Activated naive CD8-positive, alpha-beta T cell (primary cell): Measurements from ENCODE around the gene WASF2.
A peak's percentile ranks its signal among the peaks of the same experiment; 100 is the strongest.

Experiments used
- H3K27ac Mint-ChIP-seq: one replicate; pipeline ENCODE4 v1.8.0; 2021; ENCODE audit warnings: mixed read lengths
- H3K27me3 Mint-ChIP-seq: one replicate; pipeline ENCODE4 v1.8.0; 2021; ENCODE audit warnings: mixed read lengths
- H3K36me3 Mint-ChIP-seq: one replicate; pipeline ENCODE4 v1.8.0; 2021; ENCODE audit warnings: mixed read lengths
- H3K4me1 Mint-ChIP-seq: one replicate; pipeline ENCODE4 v1.8.0; 2021; ENCODE audit warnings: low read depth, mixed read lengths
- H3K4me3 Mint-ChIP-seq: one replicate; pipeline ENCODE4 v1.8.0; 2021; ENCODE audit warnings: mild to moderate bottlenecking, mixed read lengths
- H3K9me3 Mint-ChIP-seq: one replicate; pipeline ENCODE4 v1.8.0; 2021; ENCODE audit warnings: low read depth, mixed read lengths

Gene WASF2

DNA sequence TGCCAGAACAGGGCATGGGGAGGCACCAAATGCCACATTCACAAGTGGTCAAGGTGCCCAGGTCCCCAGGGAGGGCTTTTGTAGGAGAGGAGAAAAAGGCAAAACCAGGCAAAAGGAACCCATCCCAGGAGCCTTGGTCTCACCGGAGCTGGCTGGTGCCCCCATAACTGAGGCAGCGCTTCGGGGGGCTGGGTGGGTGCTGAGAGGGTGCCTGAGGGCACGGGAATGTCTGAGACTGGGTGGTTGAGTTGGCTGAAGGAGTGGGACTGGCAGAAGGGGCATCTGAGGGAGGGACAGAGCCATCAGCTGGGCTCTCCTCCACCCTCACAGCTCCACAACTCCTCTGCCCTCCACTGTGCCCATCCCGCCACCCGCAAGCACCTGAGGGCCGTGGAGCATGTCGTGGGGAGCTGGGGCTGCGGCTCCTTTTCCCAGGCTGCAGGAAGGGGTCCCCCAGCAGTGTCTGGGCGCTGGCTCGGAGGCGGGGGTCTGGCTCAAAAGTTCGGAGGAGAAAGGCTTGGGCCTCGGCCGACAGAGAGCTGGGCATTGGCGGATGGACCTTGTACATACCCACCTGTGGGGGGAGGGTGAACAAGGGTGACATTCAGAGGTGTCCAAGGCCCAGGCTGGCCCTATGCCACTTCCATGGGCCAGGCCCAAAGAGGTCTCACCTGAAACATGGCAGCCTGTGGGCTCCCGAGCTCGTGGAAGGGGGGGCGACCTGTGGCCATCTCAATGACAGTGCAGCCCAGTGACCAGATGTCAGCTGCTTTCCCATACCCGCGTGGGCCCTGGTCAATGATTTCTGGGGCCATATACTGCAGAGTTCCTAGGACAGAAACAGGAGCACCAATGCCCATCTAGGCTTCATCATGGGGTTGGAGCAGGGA, 131.7 kb downstream of the WASF2 start:
- H3K27ac Mint-ChIP-seq: no peak overlapping the region
- H3K36me3 Mint-ChIP-seq: no peaks in the 10 kb centered on the region
- no peaks in the 10 kb centered on the region for H3K9me3 Mint-ChIP-seq
- peak overlapping the region; percentile 77 for H3K4me3 Mint-ChIP-seq
- H3K4me1 Mint-ChIP-seq: peaks cover 44% of the 10 kb centered on the region
- H3K27me3 Mint-ChIP-seq: no peaks in the 10 kb centered on the region

DNA sequence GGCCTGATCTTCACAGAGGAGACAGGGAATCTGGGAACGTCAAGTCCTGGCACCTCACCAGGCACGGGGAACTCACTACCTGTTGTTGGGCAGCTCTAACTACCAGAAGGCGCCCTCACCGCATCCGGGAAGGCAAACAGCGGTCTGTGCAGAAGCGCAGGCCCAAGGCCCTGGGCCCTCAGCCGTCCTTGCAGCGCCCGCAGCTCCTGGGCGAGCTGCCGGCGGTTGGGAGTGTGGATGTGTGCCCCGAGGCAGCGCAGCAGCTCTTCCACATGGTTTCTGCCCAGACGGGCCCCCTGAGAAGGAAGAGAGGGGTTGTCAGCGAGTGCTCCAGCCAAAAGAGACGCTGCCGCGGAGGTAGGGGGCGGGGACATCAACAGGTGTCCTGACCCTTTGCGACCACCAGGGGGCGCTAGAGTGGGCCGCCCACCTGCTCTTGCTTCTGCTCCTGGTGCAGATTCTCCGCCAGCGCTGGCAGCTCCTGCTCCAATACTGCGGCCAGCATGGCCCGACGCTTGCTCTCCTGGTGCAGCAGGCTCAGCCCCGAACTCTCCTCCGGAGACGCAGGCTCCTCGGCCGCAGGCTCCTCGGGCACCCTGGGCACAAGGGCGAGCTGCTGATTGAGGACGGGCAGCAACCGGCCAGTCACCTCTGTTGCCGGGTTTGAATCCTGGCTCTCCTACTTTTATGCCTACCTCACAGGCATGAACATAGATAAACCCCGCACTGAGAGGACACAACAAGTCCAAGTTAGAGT, 132.5 kb downstream of the WASF2 start:
- H3K4me3 Mint-ChIP-seq: peak overlapping the region; percentile 77
- H3K4me1 Mint-ChIP-seq: peaks cover 42% of the 10 kb centered on the region
- H3K27me3 Mint-ChIP-seq: no peaks in the 10 kb centered on the region
- H3K27ac Mint-ChIP-seq: peak overlapping the region; percentile 81
- H3K36me3 Mint-ChIP-seq: no peaks in the 10 kb centered on the region
- no peaks in the 10 kb centered on the region for H3K9me3 Mint-ChIP-seq

DNA sequence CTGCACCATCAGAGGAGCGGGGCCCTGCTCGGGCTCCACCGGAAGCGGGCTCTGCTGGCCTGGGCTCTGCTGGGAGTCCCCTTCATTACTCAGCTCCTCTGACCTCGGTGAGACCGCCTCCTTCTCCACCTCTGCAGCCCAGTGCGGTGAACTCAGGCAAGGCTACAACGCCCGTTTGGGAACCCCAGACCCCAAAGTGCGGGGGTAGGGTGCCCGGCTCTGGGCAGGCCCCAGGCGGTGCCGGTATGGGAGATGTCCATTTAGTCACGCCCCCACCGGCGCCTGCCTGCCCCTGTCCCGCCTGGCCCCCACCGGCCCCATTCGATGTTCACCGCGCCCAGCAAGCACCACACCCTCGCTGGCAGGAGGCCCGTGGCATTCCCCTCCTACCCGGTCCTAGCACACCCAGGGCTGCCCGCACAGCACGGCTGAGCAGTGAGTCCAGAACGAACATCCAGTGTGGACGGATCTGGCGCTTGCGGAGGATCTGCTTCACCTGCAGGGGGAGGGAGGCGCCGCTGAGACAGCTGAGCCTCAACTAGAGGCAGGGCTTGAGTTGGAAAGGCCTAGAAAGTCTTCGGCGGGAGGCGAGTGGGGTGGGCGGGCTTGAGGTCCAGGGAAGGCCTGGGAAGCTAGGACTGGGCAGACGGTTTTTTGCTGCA, 133.2 kb downstream of the WASF2 start:
- peak overlapping the region; percentile 81 for H3K27ac Mint-ChIP-seq
- H3K27me3 Mint-ChIP-seq: no peaks in the 10 kb centered on the region
- H3K4me3 Mint-ChIP-seq: peak overlapping the region; percentile 77
- no peaks in the 10 kb centered on the region for H3K9me3 Mint-ChIP-seq
- no peaks in the 10 kb centered on the region for H3K36me3 Mint-ChIP-seq
- H3K4me1 Mint-ChIP-seq: peaks cover 42% of the 10 kb centered on the region

DNA sequence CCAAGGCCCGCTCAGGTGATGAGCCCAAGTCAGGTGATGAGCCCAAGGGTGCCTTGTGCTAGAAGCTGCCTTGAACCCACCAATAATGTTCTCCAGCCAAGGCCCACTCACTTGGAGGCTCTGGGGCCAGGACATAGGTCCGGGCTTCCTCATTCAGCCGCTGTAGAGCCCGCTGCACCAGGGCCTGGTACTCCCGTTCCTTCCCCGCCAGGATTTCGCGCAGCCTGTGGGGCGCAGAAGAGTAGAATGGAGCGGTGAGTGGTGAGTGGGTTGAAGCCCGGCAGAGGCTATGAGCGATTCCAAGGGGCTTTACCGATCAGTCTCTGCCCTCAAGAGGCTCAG, 133.7 kb downstream of the WASF2 start:
- H3K27ac Mint-ChIP-seq: peak overlapping the region; percentile 28
- H3K4me3 Mint-ChIP-seq: peak overlapping the region; percentile 57
- H3K4me1 Mint-ChIP-seq: peaks cover 42% of the 10 kb centered on the region
- no peaks in the 10 kb centered on the region for H3K9me3 Mint-ChIP-seq
- no peaks in the 10 kb centered on the region for H3K36me3 Mint-ChIP-seq
- H3K27me3 Mint-ChIP-seq: no peaks in the 10 kb centered on the region

DNA sequence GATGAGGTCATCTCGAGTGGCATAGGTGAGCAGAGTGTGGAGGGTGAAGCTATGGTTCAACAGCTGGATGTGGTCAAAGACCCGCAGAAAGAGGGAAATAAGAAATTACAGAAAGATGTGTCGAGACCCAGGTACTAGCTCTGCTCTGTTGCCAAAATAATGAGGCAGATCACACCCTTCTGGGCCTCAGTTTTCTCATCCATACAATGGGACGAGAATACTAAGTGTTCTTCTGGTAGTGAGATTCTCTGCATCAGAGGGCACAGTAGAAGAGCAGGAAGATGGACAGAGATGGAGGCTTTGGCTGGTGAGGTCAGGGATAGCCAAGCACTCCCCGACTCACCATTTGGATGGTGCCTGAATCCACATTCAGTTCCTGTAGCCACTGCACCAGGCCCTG, 134.3 kb downstream of the WASF2 start:
- no peaks in the 10 kb centered on the region for H3K9me3 Mint-ChIP-seq
- no peaks in the 10 kb centered on the region for H3K27me3 Mint-ChIP-seq
- peak overlapping the region; percentile 50 for H3K27ac Mint-ChIP-seq
- no peaks in the 10 kb centered on the region for H3K36me3 Mint-ChIP-seq
- peak overlapping the region; percentile 28 for H3K4me3 Mint-ChIP-seq
- H3K4me1 Mint-ChIP-seq: peaks cover 42% of the 10 kb centered on the region
